ENCODE measurements around the gene BACH2. TPM values are rescaled to one million over a fixed set of nuclear protein-coding genes. Genes with fewer than 3 reads are reported as not detected.

BACH2 gene
- total and polyA plus RNA-seq, 2 experiments from 2014 or later: 1.6 to 5.7 TPM

DNA sequence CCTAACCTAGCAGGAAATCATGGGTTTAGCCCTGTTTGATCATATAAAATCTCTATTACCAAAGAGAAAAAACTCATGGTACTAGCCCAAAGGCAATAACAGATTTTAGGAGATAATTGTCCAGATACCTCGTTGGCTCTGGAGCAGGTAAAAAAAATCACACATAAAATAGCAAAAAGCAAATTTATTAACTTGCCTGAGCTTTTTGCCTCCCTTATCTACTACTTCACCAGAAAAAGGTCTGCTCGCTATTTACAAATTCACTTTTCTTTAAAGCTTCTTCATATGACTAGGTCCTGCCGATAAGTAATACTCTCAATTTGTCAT lies 320.0 kb downstream of the BACH2 start (continued):
- TF ChIP-seq, protein P1, sequence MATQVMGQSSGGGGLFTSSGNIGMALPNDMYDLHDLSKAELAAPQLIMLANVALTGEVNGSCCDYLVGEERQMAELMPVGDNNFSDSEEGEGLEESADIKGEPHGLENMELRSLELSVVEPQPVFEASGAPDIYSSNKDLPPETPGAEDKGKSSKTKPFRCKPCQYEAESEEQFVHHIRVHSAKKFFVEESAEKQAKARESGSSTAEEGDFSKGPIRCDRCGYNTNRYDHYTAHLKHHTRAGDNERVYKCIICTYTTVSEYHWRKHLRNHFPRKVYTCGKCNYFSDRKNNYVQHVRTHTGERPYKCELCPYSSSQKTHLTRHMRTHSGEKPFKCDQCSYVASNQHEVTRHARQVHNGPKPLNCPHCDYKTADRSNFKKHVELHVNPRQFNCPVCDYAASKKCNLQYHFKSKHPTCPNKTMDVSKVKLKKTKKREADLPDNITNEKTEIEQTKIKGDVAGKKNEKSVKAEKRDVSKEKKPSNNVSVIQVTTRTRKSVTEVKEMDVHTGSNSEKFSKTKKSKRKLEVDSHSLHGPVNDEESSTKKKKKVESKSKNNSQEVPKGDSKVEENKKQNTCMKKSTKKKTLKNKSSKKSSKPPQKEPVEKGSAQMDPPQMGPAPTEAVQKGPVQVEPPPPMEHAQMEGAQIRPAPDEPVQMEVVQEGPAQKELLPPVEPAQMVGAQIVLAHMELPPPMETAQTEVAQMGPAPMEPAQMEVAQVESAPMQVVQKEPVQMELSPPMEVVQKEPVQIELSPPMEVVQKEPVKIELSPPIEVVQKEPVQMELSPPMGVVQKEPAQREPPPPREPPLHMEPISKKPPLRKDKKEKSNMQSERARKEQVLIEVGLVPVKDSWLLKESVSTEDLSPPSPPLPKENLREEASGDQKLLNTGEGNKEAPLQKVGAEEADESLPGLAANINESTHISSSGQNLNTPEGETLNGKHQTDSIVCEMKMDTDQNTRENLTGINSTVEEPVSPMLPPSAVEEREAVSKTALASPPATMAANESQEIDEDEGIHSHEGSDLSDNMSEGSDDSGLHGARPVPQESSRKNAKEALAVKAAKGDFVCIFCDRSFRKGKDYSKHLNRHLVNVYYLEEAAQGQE (IDR thresholded peaks at IDR 0.05; ENCODE audit: unreplicated experiment): no peak

GRCh38 chr6:89975991-89976693 lies 320.5 kb downstream of the BACH2 start:
- no peaks in the 10 kb centered on the region for H3K79me2 ChIP-seq (replicated peaks; ENCODE audit: insufficient read depth)
- peak; percentile 51 for ATAC-seq
- peak overlapping the region; percentile 21 for H2AFZ ChIP-seq
- TF ChIP-seq JUNB (IDR thresholded peaks at IDR 0.05; ENCODE audit: unreplicated experiment) (no peak), EZH2phosphoT487 (IDR thresholded peaks at IDR 0.05; ENCODE audit: unreplicated experiment) (no peak), CTCF (conservative IDR thresholded peaks at IDR 0.05; ENCODE audit: low read depth in 2 of 2) (no peak)
- TF ChIP-seq, protein P2, sequence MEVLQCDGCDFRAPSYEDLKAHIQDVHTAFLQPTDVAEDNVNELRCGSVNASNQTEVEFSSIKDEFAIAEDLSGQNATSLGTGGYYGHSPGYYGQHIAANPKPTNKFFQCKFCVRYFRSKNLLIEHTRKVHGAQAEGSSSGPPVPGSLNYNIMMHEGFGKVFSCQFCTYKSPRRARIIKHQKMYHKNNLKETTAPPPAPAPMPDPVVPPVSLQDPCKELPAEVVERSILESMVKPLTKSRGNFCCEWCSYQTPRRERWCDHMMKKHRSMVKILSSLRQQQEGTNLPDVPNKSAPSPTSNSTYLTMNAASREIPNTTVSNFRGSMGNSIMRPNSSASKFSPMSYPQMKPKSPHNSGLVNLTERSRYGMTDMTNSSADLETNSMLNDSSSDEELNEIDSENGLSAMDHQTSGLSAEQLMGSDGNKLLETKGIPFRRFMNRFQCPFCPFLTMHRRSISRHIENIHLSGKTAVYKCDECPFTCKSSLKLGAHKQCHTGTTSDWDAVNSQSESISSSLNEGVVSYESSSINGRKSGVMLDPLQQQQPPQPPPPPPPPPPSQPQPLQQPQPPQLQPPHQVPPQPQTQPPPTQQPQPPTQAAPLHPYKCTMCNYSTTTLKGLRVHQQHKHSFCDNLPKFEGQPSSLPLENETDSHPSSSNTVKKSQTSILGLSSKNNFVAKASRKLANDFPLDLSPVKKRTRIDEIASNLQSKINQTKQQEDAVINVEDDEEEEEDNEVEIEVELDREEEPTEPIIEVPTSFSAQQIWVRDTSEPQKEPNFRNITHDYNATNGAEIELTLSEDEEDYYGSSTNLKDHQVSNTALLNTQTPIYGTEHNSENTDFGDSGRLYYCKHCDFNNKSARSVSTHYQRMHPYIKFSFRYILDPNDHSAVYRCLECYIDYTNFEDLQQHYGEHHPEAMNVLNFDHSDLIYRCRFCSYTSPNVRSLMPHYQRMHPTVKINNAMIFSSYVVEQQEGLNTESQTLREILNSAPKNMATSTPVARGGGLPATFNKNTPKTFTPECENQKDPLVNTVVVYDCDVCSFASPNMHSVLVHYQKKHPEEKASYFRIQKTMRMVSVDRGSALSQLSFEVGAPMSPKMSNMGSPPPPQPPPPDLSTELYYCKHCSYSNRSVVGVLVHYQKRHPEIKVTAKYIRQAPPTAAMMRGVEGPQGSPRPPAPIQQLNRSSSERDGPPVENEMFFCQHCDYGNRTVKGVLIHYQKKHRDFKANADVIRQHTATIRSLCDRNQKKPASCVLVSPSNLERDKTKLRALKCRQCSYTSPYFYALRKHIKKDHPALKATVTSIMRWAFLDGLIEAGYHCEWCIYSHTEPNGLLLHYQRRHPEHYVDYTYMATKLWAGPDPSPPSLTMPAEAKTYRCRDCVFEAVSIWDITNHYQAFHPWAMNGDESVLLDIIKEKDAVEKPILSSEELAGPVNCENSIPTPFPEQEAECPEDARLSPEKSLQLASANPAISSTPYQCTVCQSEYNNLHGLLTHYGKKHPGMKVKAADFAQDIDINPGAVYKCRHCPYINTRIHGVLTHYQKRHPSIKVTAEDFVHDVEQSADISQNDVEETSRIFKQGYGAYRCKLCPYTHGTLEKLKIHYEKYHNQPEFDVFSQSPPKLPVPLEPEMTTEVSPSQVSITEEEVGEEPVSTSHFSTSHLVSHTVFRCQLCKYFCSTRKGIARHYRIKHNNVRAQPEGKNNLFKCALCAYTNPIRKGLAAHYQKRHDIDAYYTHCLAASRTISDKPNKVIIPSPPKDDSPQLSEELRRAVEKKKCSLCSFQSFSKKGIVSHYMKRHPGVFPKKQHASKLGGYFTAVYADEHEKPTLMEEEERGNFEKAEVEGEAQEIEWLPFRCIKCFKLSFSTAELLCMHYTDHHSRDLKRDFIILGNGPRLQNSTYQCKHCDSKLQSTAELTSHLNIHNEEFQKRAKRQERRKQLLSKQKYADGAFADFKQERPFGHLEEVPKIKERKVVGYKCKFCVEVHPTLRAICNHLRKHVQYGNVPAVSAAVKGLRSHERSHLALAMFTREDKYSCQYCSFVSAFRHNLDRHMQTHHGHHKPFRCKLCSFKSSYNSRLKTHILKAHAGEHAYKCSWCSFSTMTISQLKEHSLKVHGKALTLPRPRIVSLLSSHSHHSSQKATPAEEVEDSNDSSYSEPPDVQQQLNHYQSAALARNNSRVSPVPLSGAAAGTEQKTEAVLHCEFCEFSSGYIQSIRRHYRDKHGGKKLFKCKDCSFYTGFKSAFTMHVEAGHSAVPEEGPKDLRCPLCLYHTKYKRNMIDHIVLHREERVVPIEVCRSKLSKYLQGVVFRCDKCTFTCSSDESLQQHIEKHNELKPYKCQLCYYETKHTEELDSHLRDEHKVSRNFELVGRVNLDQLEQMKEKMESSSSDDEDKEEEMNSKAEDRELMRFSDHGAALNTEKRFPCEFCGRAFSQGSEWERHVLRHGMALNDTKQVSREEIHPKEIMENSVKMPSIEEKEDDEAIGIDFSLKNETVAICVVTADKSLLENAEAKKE (CRISPR knock-in tag; IDR thresholded peaks at IDR 0.05): no peak
- Mint-ChIP-seq H3K9me3 (no peaks in the 10 kb centered on the region), H3K36me3 (ENCODE audit: low read depth) (no peaks in the 10 kb centered on the region), H3K4me3 (no peak overlapping the region), H3K4me1 (peaks cover 4% of the 10 kb centered on the region; the same call in 2 of the 3 replicates), H3K27ac (no peak overlapping the region; the same call in 1 of the 2 replicates), H3K27me3 (ENCODE audit: insufficient read depth, low read depth, poor library complexity) (no peaks in the 10 kb centered on the region)
- no peak for DNase-seq (ENCODE audit: low spot score)
- no peaks in the 10 kb centered on the region for H3K27me3 ChIP-seq (ENCODE audit: insufficient read depth)
- H4K20me1 ChIP-seq (replicated peaks; ENCODE audit: insufficient read depth): no peaks in the 10 kb centered on the region
- H3K4me3 ChIP-seq: no peak overlapping the region
- no peak overlapping the region for H3K27ac ChIP-seq (ENCODE audit: low read depth)
- no peaks in the 10 kb centered on the region for H3F3A ChIP-seq (replicated peaks; ENCODE audit: low read depth)
- H3K9me2 ChIP-seq (ENCODE audit: insufficient read depth): no peaks in the 10 kb centered on the region
- H3K4me2 ChIP-seq: no peak overlapping the region
- peaks cover 12% of the 10 kb centered on the region; the same call in 1 of the 2 replicates for H3K4me1 ChIP-seq (ENCODE audit: insufficient read depth)
- H3K36me3 ChIP-seq (ENCODE audit: insufficient read depth): no peaks in the 10 kb centered on the region

Measured in GM23338 (cell line).